MM.1S (cell line): Measurements from ENCODE around the gene PM20D2.

Source experiments
- EZH2 ChIP-seq: fragments of 300-600 bp; sonication (generic); optimal IDR thresholded peaks from 2 replicates; pipeline ENCODE3; 2017; ENCODE audit warnings: low read depth, mild to moderate bottlenecking, antibody characterized with exemption, low read length, mixed read lengths
- EZH2phosphoT487 ChIP-seq: fragments of 300-600 bp; sonication (generic); IDR thresholded peaks from 2 replicates; pipeline ENCODE4 v1.6.1; 2018; ENCODE audit warnings: antibody characterized with exemption, low read length
- TF ChIP-seq, protein P1 (sequence below): fragments of 300-600 bp; sonication (generic); IDR thresholded peaks from 2 replicates; pipeline ENCODE4 v1.5.1; 2016; ENCODE audit warnings: antibody characterized with exemption, low read length, mixed read lengths

DNA sequence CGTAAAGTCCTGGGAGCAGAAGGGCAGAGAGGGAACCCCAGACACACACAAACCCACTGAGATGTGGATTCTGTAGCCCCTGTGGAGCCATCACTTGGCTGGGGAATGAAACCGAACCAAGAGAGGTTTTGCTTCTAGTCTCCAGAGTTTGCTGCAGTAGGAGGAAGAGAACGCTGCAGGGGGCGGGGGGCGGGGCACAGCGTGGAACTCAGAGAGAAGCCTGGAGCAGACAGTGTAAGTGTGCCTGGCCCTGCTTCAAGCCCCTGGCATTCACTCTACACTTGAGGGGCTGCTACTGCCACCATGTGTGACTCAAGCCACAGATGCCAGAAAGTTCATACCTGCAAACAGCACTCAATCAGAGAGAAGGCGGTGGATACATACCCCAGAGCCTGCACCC is 52.4 kb downstream of the PM20D2 start:
- TF ChIP-seq, protein P1, sequence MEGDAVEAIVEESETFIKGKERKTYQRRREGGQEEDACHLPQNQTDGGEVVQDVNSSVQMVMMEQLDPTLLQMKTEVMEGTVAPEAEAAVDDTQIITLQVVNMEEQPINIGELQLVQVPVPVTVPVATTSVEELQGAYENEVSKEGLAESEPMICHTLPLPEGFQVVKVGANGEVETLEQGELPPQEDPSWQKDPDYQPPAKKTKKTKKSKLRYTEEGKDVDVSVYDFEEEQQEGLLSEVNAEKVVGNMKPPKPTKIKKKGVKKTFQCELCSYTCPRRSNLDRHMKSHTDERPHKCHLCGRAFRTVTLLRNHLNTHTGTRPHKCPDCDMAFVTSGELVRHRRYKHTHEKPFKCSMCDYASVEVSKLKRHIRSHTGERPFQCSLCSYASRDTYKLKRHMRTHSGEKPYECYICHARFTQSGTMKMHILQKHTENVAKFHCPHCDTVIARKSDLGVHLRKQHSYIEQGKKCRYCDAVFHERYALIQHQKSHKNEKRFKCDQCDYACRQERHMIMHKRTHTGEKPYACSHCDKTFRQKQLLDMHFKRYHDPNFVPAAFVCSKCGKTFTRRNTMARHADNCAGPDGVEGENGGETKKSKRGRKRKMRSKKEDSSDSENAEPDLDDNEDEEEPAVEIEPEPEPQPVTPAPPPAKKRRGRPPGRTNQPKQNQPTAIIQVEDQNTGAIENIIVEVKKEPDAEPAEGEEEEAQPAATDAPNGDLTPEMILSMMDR: no peak
- TF ChIP-seq EZH2: no peak
- no peak for TF ChIP-seq EZH2phosphoT487
